Activated naive CD4-positive, alpha-beta T cell (primary cell): Measurements from ENCODE around the gene BAD.
"Not testable (repeated sequence)": the region's sequence is repeated elsewhere in the genome, so short reads cannot be mapped to it uniquely, and the experiment has no call there.

Experiments used
- DNase-seq, 4 experiments: peaks; one replicate each; lab custom pipeline; 2025; lab: John Stamatoyannopoulos, UW

The BAD gene

DNA sequence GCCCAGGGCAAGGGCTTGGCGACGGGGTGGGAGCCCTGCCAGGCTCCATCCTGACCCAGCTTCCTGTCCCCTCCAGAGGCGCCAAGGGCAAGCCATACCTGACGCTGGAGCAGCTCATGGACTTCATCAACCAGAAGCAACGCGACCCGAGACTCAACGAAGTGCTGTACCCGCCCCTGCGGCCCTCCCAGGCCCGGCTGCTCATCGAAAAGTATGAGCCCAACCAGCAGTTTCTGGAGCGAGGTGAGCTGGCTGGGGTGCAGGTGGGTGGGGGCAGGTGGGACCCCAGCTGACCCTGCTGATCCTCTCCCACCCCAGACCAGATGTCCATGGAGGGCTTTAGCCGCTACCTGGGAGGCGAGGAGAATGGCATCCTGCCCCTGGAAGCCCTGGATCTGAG lies 28.2 kb downstream of the BAD start:
- DNase-seq = no peak

GRCh38 chr11:64255135-64256128 lies 29.0 kb downstream of the BAD start:
- DNase-seq = no peak

DNA sequence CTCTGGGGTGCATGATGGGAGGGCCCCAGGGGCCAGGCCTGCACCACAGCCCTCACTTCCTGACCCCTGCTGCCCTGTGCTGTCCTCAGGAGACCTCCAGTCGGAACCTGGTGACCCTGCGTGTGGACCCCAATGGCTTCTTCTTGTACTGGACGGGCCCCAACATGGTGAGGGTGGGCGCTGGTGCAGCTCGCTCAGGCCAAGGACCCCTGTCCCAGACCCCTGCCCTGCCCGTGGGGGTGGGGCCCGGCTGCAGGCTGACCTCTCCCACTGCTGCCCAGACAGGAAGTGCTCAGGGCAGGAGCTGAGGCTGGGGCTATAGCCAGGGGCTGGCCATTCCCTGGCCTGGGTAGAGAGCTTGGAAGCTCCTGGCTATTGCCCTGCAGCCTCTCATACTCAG lies 30.1 kb downstream of the BAD start:
- DNase-seq = no peak

DNA sequence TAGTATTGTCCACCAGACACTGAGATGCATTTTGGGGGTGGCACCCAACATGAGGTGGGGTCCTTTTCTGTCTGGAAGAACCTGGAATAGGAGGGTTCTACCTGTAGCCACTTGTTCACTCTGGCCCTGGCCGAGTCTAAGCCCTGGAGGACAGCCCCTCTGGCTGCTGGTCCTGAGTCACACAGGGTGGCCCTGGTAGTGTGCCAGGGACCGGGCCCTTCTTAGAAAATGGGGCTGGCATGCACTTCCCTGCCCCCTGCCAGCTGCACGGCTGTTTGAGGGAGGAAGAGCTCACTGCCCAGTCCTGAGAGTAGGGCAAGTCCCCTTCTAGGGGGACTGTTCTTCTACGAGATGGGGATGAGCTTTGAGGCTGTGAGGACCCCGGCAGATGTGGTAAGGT lies 31.0 kb downstream of the BAD start:
- no peak for DNase-seq

DNA sequence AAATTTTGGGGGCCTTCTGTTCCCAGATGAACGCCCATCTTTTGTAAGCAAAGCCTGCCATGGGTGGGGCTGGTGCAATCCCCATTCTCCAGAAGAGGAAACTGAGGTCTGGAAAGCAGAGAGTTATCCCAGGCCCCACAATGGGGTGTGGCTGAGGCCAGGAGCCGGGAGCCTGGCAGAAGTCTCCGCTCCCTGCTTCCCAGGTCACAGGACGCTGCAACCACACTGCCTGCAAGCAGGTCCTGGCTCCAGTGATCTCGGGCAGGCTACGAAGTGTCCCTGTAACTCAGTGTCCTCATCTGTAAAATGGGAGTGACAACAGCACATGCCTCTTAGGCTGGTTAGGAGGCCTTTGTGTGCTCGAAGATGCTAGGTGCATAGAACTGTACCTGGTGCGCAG lies 31.4 kb downstream of the BAD start:
- DNase-seq = no peak

DNA sequence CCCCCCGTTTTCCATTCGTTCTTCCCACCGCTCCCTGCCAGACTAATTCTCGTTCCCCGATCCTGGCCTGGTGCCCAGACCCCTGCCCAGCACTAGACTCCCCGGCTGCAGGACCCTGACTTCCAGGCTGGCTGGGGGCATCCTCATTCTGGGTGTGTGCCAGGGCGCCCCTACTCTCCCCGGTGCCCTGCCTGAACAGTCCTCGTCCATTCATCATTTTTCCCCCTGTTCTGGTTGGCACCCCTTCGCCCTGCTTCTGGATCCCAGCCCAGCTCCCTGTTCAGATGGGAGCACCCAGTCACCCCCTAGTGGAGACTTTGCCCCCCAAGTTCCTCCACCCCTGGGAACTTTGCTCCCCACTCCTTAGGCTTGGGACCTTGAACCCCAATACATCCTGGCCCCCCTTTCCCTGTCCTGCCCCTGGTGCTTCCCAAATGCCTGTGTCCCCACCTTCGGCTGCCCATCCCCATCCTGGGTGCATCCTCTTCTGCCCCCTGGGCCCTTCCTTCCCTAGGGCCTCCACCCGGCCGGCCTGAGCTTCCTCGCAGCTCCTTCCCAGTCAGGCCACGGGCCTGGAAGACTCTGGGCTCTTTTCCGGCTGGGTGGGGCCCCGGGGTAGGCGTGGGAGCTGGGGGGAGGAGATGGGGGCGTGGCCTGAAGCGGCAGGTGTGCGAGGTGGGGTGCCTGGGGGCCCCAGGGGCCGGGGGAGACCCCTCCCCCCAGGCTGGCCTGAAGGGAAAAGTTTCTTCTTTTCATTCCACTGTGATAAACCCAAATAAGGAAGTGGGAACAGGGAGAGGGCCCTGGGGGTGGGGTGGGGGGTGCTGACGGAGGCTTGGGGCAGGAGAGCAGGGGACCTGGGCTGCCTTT lies 32.2 kb downstream of the BAD start:
- DNase-seq = no peak

DNA sequence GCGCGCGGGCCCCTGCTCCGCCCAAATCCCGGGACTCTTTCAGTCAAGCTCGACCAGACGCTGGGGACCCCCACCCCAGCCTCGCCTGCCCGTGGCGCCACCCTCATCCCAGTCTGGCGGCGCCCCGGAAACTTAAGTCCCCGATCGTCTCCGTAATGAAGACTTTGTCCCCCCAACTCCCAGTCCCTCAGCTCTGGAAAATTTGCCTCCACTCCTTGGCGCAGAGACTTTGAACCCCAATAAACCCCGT lies 32.8 kb downstream of the BAD start:
- no peak for DNase-seq

DNA sequence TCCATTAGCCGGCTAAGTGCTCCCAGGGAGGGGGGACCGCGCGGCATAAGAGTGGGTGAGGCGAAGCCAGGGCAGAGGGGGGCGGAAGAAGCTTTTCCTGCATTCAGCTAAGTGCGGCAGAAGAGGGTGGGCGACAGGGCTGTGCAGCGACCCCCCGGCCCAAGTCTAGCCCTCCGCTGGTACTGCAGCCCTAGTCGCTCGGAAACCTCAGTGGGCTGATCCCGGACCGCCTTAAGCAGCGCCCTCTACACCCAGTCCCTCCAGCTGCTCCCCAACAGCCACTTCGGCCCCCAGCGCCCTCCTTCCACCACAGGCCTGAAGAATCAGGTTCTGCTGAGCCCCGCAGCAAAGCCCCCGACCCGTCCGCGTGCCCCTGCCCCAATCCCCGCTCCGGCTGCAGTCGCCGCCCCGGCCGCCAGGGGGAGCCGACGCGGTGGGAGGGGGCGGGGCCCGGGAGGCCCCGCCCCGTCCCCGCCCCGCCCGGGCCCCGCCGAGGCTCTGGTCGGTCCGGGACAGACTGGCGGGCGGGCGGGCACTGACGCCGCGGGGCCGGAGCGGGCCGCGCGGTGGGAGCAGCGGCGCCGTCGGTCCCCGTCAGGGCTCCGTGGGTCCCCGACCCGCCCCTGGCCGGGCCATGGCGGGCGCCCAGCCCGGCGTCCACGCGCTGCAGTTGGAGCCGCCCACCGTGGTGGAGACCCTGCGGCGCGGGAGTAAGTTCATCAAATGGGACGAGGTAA lies 33.3 kb downstream of the BAD start, which contains the start of gene PLCB3:
Gene PLCB3, plus strand, starts transcription at position 515 of the 737 bp plus-strand sequence. Its CDS starts 120 bp downstream, at position 635.
- DNase-seq = peak; percentile 29 to 63 (median 42)

DNA sequence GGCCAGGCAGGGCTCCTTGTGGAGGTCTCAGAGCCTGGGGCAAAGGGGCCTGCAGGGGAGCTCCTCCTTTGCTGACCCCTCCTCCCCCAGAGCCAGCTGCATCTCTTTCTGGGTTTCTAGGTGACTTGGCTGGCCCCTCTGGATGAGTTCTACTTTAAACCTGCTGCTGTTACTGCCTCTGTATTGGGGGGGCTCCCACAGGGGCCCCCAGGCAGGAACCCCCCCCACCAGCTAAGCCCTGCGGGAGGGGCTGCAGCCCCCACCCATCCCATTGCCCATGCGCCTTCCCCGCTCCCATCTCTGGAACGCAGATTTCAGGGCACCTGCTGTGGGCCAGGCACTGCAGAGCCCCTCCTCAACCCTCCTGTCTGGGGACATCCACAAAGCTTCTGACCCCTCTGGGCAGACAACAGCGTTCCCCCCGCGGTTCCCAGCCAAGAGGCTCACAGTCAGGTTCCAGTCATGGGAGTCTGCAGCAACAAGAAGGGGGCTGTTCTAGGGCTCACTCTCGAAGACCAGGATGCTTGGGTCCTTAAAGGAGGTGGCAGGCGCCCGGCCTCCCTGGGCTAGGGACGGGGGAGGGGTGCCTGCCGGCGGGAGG lies 34.0 kb downstream of the BAD start:
- DNase-seq = no peak

DNA sequence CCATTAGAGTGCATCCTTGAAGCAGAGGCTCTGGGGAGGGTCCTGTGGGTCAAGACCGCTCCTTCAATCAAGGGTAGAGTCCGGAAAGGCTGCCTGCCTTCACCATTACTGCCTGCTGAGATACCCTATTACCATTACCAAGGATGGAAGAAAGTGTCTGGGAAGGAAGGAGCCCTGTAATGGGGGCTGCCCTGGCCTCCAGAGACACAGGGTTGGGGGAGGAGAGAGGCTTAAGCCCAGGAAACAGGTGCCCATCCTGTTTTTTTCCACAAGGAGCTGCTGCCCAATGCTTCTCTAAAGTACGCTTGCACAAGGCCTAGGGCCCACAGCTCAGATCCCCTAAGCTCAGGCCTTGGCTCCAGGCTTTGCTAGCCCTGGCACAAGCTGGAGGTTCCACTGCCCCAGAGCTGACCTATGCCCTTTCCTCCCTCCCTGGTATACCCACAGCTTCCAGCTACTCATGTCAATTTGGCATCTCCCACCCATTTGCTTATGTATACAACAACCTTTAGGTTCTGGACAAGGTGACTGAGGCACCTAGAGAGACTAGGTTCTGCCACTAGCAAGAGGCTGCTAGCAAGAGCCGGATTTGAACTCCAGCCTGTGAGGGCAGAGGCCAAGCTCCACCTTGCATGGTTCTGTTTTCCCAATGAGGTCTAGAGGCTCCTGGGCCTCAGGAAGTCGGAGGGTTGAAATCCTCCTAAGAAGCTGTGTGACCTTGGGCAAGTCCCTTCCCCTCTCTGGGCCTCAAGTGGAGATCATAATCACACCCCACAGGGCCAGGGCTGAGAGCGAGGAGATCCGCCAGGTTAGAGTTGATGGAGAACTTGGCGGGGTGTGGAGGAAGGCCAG lies 34.7 kb downstream of the BAD start:
- no peak for DNase-seq

DNA sequence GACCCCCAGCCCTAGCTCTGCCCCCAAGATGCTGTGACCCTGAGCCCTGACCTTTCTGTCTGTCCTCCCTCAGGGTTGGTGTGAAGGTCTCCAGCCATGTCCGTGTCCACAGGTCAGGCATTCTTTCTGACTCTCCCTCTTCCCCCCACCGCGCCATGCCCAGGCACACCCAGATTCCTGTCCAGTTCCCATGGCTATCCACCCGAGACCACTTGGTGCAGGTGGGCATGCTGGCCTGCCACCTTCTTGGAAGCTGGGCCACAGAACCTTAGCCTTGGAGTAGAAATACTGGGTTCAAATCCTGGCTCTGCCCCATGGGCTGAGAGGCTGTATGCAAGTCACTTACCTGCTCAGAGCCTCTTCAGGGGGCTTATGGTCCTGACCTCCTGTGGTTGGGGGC lies 35.4 kb downstream of the BAD start:
- no peak for DNase-seq

GRCh38 chr11:64248578-64248977 lies 35.9 kb downstream of the BAD start:
- DNase-seq = no peak

- DNase-seq = no peak
Measured at GRCh38 chr11:64247729-64248531, 36.5 kb downstream of the BAD start.

DNA sequence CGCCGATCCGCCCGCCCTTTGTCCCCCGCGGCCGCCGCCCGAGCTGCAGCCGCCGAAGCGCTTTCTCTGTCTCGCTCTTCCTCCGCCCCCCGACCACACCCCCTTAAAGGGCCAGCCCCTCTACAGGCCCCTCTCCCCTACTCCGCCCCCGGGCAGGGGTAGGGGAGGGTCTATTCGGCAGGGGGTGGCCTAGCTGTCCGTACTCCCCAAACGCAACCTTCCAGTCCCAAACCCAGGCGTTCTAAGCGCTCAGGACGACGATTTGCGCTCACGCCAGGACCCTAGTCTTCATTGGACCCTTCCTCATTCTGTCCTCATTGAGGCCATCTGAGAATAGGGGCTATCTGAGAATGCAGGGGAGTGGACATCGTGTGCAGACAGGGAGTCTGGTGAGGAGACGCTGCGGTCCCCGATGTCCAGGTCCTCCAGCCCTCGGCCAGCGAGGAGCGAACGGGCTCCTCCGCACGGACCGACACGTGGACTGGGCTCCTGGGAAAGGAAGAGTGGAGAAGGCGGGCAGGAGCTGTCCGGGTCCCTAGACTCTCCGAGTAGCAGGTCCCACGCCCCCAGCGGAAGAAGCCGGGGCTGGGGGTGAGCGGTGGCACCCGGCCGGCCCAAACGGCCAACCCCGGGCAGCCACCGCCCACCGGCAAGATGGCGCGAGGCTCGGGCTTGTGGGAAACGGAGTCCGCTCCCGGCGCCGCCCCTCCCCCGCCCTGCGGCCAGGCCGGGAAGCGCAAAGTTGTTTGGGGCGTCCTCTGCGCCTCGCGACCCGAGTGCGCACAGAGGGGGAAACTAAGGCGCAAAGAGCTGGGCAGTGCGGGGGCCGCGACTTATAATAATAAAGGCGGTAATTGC lies 37.4 kb downstream of the BAD start, which contains the start of gene PPP1R14B:
Gene PPP1R14B, minus strand, starts transcription at position 73 of the 858 bp plus-strand sequence. CDS start 270 bp downstream, outside the sequence.
- peak; percentile 44 to 67 (median 52) for DNase-seq

- not testable (repeated sequence) for DNase-seq
Measured at GRCh38 chr11:64246621-64246870, 37.9 kb downstream of the BAD start.

GRCh38 chr11:64245797-64246620 lies 38.5 kb downstream of the BAD start:
- peak; percentile 29 to 57 (median 44) for DNase-seq

DNA sequence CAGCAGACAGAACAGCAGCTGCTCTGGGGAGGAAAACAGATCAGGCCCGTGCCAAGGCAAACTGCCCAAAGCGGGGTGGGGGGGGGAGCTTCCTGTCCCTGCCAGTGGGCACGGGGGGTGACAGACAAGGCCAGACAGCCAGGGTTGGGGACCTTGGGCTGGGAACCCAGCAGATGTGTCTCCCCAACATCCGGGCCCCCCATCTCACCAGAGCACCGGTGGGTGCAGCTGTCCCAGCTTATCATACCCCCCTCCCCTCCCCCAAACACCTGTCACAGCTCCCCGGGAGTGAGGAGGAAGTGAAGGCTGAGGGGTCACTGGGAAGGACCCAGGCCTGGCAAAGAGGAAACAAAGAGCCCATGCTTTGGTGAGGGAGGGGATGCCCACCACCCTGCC lies 39.1 kb downstream of the BAD start:
- peak in 1 of 4 experiments; percentile 26 for DNase-seq

DNA sequence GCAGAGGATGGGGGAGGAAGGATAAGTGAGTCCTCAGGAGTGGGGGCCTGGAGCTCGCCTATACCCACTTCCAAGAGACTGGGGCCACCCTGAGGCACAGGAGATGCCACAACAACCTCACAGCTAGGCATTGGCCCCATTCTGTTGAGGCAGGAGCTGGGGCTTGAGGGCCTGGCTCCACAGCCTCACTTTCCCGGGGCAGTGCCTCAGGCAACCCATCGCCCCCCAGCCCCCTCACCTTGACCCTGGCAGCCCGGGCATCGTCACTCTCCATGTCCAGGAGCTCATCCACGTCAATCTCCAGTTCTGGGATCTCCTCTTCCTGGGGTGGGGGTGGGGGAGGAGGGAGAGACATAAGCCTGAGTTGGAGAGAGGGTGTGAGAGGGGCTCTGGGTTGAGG lies 39.5 kb downstream of the BAD start:
- no peak for DNase-seq
